NCI-H82 treated with DMSO at 0.1 percent for 48 hours (cell line): ENCODE results near the gene CBLIF.
"Not testable (repeated sequence)": the region's sequence is repeated elsewhere in the genome, so short reads cannot be mapped to it uniquely, and the experiment has no call there.

Source experiments
- DNase-seq: peaks from one replicate; lab custom pipeline; 2025; ENCODE audit not compliant: unreplicated experiment; lab: John Stamatoyannopoulos, UW

Gene CBLIF

DNA sequence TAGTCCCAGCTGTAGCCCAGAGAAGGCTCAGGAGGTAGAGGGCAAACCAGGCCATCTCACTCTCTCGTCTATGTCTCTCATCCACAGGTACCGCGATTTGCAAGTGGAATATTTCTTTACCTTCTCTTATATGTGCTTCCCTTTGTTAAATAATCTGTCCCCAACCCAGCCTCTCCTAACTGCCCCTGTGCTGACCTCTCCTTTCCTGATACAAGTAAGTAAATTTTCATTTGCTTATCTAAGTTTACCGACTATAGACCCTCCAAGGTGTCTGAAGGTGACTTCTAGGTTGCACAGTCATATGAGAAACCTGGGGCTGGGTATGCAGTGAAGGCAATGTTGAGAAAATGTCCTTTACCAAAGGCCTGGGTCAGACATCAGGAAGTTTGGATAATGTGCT lies at the start of gene CBLIF:
CBLIF (minus strand) TSS at position 101 of the 400 bp plus-strand sequence; CDS start at position 55, 46 bp downstream.
- no peak for DNase-seq

DNA sequence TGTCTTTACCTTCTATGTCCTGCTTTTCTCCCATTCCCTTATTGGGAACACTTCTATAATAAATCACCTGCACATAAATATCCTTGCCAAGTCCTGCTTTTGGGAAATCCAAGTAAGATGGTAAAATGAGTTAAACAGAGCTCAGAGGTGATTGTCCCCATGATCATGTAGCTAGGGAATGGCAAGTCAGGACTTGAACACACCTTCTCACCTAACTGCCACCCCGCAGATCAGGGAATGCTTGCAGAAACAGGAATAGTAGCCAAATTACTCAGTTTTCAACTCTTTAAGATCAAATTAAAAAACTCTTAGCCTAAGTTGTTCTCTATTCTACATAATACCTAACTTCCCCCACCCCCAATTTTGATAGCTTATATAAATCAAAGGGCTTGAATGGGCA lies 49.3 kb upstream of the CBLIF start:
- no peak for DNase-seq

DNA sequence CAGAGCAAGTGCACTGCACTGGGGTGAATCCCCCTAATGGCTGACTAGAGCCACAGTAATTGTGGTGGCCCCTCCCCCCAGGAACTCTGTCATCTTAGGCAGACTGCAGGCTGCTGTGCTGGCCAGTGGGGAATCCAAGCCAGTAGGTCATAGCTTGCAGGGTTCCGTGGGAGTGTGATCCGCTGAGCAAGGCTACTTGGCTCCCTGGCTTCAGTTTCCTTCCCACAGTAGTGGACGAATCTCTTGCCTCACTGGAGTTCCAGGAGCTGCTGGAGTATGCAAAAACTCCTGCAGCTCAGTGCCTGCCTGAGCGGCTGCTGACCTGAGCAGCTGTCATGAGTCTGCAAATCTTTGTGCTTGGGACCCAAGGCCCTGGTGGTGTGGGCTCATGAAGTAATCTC lies 46.5 kb upstream of the CBLIF start:
- DNase-seq = no peak

DNA sequence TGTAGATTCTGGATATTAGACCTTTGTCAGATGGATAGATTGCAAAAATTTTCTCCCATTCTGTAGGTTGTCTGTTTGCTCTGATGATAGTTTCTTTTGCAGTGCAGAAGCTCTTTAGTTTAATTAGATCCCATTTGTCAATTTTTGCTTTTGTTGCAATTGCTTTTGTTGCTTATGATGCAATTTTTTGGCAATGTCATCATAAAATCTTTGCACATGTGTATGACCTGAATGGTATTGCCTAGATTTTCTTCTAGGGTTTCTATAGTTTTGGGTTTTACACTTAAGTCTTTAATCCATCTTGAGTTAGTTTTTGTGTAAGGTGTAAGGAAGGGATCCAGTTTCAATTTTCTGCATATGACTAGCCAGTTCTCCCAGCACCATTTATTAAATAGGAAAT lies 41.9 kb upstream of the CBLIF start:
- DNase-seq = not testable (repeated sequence)

DNA sequence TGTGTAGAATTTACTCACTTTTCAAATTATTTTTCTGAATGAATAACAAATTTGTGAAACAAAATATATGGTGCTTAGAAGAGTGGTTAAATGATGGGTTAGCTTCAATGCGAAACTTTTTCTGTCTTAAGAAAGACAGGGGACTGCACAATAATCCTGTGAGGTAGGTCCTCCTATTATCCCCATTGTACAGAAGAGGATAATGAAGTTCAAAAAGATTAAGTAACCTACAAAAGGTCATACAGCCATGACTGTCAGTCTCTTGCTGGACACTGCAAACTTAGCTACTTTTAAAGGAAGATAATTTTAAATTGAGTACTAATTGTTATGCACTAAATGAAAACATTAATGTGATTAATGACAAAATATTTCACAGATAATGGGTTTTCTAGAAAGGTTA lies 38.3 kb upstream of the CBLIF start:
- no peak for DNase-seq

DNA sequence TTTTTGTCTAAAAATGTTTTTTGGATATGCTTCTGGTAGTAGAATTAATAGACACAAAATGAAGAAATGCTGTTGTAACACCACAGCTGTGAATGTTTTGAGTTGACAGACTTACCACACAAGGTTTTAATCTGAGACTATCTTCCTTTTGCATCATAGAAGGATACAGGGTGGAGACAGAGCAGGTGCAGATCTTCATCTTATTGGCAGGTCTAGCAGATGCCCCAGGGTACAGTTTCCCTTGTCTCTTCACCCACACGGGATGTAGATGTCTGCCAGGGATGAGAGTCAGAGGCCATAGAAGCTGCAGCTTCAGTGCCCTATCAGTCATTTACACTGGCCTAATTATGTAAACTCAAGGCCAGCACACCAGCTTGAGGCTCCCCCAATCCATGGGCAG lies 34.3 kb upstream of the CBLIF start:
- DNase-seq = no peak

DNA sequence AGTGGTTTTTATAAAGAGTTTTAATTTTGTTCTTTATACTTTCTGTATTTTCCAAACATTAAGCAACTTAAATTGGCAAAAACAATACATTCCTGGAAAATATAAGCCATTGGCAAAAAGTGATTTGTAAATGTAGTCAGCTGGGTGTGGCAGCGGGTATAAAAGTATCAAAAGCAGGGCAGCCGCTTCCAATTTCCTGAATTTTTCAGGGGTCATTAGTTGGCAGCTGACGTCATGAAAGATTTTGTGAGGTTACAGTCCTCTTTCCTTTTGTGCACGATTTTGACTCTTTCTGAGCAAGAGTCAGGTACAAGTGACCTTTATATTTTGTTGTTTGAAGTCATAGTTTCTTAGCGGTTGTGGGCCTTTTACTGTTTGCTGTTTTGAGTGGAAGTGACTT lies 33.3 kb upstream of the CBLIF start, which contains the start of gene OOSP3:
OOSP3 (plus strand) TSS at position 208 of the 400 bp plus-strand sequence; CDS start at position 235, 27 bp downstream.
- DNase-seq = no peak

DNA sequence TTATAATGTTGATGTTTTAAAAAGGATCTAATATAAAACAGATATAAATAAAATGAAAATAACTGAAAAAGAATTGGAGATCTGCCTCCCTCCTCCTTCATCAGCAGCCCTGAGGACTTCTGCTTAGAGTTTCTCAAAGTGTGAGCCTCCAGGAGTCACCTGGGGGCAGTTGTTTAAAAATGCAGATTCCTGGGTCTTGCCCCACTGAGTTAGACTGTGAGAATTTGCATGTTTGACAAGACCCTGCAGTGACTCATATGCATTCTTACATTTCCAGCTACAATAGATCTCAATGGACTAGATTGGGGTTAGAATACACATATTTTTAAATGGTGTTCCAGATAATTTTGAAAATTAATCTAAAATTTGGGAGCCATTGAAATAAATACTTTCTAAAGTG lies 32.5 kb upstream of the CBLIF start:
- DNase-seq = no peak

DNA sequence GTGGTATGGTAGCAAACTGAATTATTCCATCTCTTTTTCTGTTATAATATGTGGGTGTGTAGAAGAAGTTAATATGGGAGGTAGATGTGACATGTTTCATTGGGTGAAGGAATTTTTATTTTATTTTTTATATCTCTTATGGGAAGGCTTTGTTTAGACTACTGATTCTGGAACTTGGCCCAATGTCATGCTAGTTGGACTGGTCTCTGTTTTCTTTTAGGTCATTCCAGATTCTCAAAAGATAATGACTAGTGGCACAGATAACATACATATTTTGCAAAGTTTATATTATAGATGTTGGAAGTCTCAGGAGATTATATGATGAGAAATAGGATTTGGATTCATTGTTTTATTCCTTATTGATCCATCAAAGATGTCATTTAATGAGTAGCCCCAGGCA lies 32.0 kb upstream of the CBLIF start:
- DNase-seq = no peak

DNA sequence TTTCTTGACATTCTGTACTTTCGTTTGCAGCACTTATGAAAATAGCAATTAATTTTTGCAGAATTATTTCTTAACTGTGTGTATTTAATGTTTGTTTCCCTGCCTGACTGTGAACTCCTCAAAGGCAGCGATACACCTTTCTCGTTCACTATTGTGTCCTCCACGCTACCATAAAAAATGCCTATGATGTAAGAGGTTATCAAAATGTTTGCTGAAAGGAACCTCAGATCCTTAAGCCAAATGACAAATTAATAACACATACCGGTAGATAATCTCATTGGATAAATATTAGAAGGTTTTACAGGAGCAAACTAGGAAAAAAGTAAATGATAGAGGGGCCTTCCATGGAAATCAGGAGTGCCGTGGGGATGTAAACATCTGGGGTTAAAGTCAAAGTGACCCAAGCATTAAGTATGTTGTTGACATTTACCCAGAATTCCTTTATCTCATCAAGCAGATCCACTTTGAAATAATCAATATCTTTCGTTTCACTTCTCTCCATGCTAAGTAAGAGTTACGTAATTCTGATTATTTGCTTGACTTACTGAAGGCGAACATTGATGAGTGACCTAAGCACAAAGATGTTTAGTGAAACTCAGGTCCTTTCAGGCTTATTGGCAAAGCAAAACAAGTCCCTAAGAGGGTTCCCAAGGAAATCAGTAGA lies 30.7 kb upstream of the CBLIF start:
- no peak for DNase-seq

DNA sequence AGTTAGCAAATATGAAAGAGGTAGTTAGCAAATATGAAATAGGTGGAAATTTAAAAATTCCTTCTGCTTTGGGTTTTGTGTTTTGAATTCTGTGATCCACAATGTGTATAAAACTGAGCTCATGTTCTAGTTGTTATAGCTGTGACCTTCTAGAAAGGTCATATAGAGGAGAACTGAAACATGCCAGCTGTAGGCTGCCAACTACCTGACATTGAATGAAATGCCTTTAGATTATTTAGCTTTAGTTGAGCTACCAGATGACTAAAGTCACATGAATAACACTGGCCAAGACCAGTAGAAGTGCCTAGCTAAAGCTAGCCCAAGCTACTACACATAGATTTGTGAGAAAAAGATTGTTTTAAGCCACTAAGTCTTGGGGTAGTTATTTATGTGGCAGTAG lies 26.8 kb upstream of the CBLIF start:
- no peak for DNase-seq

DNA sequence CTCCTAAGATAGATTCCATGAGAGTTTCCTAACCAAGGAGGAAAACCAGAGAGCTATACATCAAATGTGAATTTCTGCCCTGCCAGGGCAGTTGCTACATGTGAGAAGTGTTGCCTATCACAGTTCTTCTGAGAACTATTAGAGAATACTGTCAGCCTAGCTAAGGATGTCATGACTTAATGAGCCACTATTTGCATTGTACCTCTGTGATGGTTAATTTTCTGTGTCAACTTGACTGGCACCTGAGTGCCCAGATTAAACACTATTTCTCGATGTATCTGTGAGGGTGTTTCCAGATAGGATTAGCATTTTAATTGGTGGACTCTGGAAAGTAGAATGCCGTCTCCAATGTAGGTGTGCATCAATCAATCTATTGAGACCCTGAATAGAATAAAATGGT lies 22.6 kb upstream of the CBLIF start:
- no peak for DNase-seq

DNA sequence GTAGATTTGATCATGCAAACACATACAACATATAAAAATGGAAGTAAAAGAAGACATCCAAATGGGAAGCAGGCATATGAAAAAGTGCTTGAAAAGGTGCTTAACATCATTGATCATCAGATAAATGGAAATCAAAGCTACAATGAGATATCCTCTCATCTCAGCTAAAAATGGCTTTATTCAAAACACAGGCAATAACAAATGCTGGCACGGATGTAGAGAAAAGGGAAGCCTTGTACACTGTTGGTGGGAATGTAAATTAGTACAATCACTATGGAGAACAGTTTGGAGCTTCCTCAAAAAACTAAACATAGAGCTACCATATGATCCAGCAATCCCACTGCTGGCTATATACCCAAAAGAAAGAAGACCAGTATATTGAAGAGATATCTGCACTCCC lies 21.5 kb upstream of the CBLIF start:
- DNase-seq = no peak

DNA sequence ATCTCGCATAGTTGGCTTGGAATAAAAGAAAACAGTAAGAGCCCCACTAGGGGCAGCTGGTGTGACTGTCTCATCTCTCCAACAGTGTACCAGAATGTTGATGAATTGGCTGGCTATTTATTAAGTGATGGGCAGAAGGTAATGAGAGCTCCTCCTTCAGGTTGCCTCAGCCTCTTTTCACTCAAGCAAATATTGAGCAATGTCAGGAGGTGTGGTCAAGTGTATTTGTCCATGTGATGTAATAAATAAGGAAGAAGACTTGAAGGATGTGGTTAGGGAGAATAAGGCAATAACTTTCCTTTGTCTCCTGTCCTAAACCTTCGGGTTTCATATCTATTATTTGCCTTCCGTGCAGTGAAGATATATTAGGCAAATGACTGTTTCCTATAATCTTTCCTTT lies 21.1 kb upstream of the CBLIF start, which contains the start of gene TCN1:
TCN1 (minus strand) TSS at position 91 of the 400 bp plus-strand sequence; CDS start at position 74, 17 bp downstream.
- no peak for DNase-seq

DNA sequence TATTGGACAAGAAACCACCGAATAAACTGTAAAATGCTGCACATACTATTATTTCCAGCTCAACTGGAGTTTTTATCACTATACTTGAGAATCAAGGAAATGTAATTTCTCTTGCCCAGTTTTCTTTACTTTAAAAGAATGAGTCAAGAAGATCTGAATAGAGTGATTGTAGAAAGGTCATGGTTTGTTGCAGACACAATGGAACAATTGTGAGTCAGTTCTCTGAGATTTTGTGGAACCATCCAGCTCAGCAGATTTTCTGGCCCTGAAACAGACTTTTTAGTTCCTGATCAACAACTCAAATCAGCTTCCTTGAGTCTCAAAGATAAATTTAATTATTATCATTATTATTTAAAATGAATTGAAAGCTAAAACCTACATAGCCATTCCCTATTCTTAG lies 19.7 kb upstream of the CBLIF start:
- DNase-seq = no peak

DNA sequence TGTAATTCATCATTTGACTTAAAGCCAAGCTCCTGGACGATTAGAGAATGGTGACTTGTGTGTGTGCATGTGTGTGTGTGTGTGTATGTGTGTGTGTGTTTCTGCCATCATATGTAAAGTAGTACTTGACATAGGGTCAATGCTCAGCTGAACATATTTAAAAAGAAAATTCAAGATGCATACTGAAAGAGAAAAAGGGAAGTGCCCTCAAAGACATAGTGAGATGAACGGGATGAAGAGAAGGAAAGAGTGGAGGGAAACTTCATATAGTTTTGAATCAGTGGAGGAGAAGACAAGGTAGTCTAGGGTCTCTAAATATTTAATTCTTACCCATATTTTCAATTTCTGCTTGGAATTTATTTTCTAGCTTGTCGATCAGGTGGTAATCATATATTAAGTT lies 17.0 kb upstream of the CBLIF start:
- no peak for DNase-seq

DNA sequence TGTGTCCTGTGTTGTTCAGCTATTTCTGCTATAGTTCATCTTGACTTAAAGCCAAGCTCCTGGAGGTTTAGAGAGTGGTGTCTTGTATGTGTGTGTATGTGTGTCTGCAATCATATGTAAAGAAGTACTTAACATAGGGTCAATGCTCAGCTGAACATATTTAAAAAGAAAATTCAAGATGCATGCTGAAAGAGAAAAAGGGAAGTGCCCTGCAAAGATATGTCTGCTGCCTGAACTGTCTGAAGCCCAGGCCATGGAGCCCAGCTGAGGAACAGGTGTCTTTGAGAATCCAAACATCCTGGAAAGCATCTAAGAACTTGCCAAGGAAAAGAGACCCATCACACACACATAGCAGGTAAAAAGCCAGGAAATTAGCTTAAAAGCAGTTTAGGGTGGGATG lies 14.4 kb upstream of the CBLIF start:
- no peak for DNase-seq

DNA sequence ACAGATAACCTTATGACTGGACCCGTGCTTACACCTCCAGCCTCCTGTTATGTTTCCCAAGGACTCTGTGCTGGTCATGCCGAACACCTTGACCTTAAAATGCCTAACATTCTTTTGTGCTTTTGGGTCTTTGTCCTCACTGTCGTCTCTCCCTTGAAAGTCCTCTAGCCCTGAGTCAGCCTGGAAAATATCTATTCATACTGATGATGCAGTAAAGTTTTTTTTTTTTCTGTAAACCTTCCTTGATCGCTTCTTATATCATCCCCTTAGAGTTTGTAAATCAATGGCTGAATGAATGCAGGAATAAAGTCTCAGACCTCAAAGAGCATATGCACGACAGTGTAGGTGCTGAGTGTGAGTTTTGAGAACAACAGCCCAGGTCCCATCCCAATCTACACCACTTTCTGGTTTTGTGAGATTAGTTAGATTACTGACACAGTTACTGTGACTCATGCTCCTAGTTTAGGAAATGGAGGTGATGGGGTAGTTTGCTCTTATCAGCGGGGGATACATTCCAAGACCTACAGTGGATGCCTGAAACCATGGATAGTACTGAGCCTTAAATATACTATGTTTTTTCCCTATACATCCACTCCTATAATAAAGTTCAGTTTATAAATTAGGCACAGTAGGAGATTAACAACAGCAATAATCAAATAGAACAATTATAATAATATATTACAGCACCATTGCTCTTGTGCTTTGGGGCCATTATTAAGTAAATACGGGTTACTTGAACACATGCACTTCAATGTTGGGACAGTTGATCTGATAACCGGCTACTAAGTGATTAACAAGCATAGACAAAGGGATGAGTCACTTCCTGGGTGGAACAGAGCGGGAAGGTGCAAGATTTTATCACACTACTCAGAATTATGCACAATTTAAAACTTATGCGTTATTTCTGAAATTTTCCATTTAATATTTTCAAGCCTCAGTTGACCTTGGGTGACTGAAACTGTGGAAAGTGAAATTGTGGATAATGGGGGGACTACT lies 12.4 kb upstream of the CBLIF start:
- no peak for DNase-seq

DNA sequence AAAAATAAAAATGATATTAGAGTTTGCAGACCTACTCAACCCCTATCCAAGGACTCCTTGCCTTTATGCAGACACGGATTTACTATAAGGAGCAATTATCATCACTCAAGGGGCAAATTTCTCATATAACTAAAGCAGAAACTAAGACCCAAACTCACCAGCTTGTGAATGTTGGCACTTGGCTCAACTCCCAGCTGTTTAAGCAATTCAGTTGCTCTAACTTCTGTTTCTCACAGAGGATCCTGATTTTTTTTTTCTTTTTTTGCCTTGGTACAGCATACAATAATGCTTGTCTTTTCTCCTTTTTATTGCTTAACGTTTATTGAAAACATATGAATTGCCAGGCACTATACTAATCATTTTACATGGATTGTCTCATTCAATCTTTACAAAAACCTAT lies 9.6 kb upstream of the CBLIF start:
- DNase-seq = no peak

DNA sequence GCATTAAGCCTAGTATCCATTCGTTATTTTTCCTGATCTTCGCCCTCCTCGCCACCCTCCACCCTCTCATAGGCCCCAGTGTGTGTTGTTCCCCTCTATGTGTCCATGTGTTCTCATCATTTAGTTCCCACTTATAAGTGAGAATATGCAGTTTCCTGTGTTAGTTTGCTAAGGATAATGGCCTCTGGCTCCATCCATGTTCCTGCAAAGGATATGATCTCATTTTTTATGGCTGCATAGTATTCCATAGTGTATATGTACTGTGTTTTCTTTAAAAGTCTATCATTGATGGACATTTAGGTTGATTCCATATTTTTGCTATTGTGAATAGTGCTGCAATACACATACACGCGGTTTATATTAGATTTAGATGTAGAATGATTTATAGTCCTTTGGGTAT lies 6.1 kb upstream of the CBLIF start:
- DNase-seq = not testable (repeated sequence)

DNA sequence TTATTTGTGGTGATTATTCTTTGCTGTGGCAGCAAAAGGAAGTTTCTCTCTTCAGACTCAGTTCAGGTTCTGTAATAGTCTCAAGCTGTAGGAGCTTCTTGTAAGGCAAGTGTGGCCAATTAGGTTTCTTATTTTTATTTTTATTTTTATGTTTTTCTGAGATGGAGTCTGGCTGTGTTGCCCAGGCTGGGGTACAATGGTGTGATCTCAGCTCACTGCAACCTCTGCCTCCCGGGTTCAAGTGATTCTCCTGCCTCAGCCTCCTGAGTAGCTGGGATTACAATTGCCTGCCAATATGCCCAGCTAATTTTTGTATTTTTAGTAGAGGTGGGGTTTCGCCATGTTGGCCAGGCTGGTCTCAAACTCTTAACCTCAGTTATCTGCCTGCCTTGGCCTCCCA lies 4.3 kb upstream of the CBLIF start:
- not testable (repeated sequence) for DNase-seq

DNA sequence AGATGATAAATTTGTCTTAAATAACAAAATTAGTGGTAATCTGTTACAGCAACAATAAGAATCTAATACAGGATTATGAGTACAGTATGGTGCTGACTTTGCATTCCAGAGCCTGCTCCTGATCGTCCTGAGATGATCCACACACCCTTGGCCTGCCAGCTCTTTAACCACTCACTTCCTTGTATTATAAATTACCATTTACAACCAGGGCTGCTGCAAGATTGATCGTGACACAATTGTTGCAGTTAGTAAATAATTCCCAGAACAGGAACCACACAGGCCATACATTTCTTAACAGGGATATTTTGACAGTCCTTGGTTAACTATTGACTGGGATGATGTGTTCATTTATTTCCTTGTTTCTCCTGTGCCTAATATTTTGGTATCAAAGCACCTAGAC lies 3.8 kb upstream of the CBLIF start:
- DNase-seq = no peak
